ENCODE data around the gene TP53.
A peak's percentile ranks its signal among the peaks of the same experiment; 100 is the strongest.
"Not testable (repeated sequence)": the region's sequence is repeated elsewhere in the genome, so short reads cannot be mapped to it uniquely, and the experiment has no call there.

Gene TP53

GRCh38 chr17:7652388-7653356 lies 34.6 kb downstream of the TP53 start:
- Histone ChIP-seq H3K4me3 (ENCODE audit: low read length) (no peak overlapping the region), H3K9ac (ENCODE audit: low read length) (no peak overlapping the region), H3K27me3 (ENCODE audit: control insufficient read depth, insufficient read depth, low read length) (peaks cover 49% of the 10 kb centered on the region), H3K4me1 (ENCODE audit: control insufficient read depth, insufficient read depth, low read length) (peaks cover 18% of the 10 kb centered on the region), H3K36me3 (ENCODE audit: control insufficient read depth, insufficient read depth, low read length) (no peaks in the 10 kb centered on the region), H3K9me3 (ENCODE audit: control insufficient read depth, low read length) (no peaks in the 10 kb centered on the region)

GRCh38 chr17:7651665-7652387 lies 35.5 kb downstream of the TP53 start:
- no peaks in the 10 kb centered on the region for H3K36me3 ChIP-seq (ENCODE audit: control insufficient read depth, insufficient read depth, low read length)
- no peak overlapping the region for H3K4me3 ChIP-seq (ENCODE audit: low read length)
- H3K9me3 ChIP-seq (ENCODE audit: control insufficient read depth, low read length): no peaks in the 10 kb centered on the region
- H3K9ac ChIP-seq (ENCODE audit: low read length): peak overlapping the region; percentile 7
- H3K27me3 ChIP-seq (ENCODE audit: control insufficient read depth, insufficient read depth, low read length): peaks cover 49% of the 10 kb centered on the region
- peaks cover 18% of the 10 kb centered on the region for H3K4me1 ChIP-seq (ENCODE audit: control insufficient read depth, insufficient read depth, low read length)

GRCh38 chr17:7651097-7651664 lies 36.1 kb downstream of the TP53 start:
- H3K4me1 ChIP-seq (ENCODE audit: control insufficient read depth, insufficient read depth, low read length): peaks cover 18% of the 10 kb centered on the region
- H3K4me3 ChIP-seq (ENCODE audit: low read length): peak overlapping the region; percentile 7
- H3K9ac ChIP-seq (ENCODE audit: low read length): peak overlapping the region; percentile 7
- H3K27me3 ChIP-seq (ENCODE audit: control insufficient read depth, insufficient read depth, low read length): peaks cover 49% of the 10 kb centered on the region
- no peaks in the 10 kb centered on the region for H3K9me3 ChIP-seq (ENCODE audit: control insufficient read depth, low read length)
- H3K36me3 ChIP-seq (ENCODE audit: control insufficient read depth, insufficient read depth, low read length): no peaks in the 10 kb centered on the region

GRCh38 chr17:7650509-7651096 lies 36.7 kb downstream of the TP53 start, which contains the start of gene ATP1B2:
ATP1B2 (plus strand) TSS chr17:7650926; CDS start chr17:7651519, 593 bp downstream.
- Histone ChIP-seq H3K27me3 (ENCODE audit: control insufficient read depth, insufficient read depth, low read length) (peaks cover 49% of the 10 kb centered on the region), H3K9ac (ENCODE audit: low read length) (peak within 1 kb of the TSS; percentile 53), H3K9me3 (ENCODE audit: control insufficient read depth, low read length) (no peaks in the 10 kb centered on the region), H3K4me1 (ENCODE audit: control insufficient read depth, insufficient read depth, low read length) (peaks cover 18% of the 10 kb centered on the region), H3K36me3 (ENCODE audit: control insufficient read depth, insufficient read depth, low read length) (no peaks in the 10 kb centered on the region), H3K4me3 (ENCODE audit: low read length) (peak within 1 kb of the TSS; percentile 7)

- Histone ChIP-seq H3K36me3 (ENCODE audit: control insufficient read depth, insufficient read depth, low read length) (no peaks in the 10 kb centered on the region), H3K27me3 (ENCODE audit: control insufficient read depth, insufficient read depth, low read length) (peaks cover 26% of the 10 kb centered on the region), H3K4me1 (ENCODE audit: control insufficient read depth, insufficient read depth, low read length) (peaks cover 18% of the 10 kb centered on the region), H3K9ac (ENCODE audit: low read length) (no peak overlapping the region), H3K9me3 (ENCODE audit: control insufficient read depth, low read length) (no peaks in the 10 kb centered on the region), H3K4me3 (ENCODE audit: low read length) (no peak overlapping the region)
Measured at GRCh38 chr17:7647018-7647417, 40.3 kb downstream of the TP53 start.

- Histone ChIP-seq H3K9me3 (ENCODE audit: control insufficient read depth, low read length) (no peaks in the 10 kb centered on the region), H3K4me3 (ENCODE audit: low read length) (no peak overlapping the region), H3K36me3 (ENCODE audit: control insufficient read depth, insufficient read depth, low read length) (no peaks in the 10 kb centered on the region), H3K9ac (ENCODE audit: low read length) (no peak overlapping the region), H3K27me3 (ENCODE audit: control insufficient read depth, insufficient read depth, low read length) (peaks cover 21% of the 10 kb centered on the region), H3K4me1 (ENCODE audit: control insufficient read depth, insufficient read depth, low read length) (peaks cover 14% of the 10 kb centered on the region)
Measured at GRCh38 chr17:7646457-7646856, 40.8 kb downstream of the TP53 start.

- H3K4me3 ChIP-seq (ENCODE audit: low read length): no peak overlapping the region
- H3K4me1 ChIP-seq (ENCODE audit: control insufficient read depth, insufficient read depth, low read length): no peaks in the 10 kb centered on the region
- no peaks in the 10 kb centered on the region for H3K9me3 ChIP-seq (ENCODE audit: control insufficient read depth, low read length)
- H3K36me3 ChIP-seq (ENCODE audit: control insufficient read depth, insufficient read depth, low read length): no peaks in the 10 kb centered on the region
- H3K27me3 ChIP-seq (ENCODE audit: control insufficient read depth, insufficient read depth, low read length): peaks cover 4% of the 10 kb centered on the region
- no peak overlapping the region for H3K9ac ChIP-seq (ENCODE audit: low read length)
Measured at GRCh38 chr17:7644775-7645174, 42.5 kb downstream of the TP53 start.

- not testable (repeated sequence) for H3K4me1 ChIP-seq (ENCODE audit: control insufficient read depth, insufficient read depth, low read length); H3K9ac ChIP-seq (ENCODE audit: low read length); H3K27me3 ChIP-seq (ENCODE audit: control insufficient read depth, insufficient read depth, low read length); H3K36me3 ChIP-seq (ENCODE audit: control insufficient read depth, insufficient read depth, low read length); H3K9me3 ChIP-seq (ENCODE audit: control insufficient read depth, low read length); H3K4me3 ChIP-seq (ENCODE audit: low read length)
Measured at GRCh38 chr17:7641635-7642034, 45.7 kb downstream of the TP53 start.

- no peaks in the 10 kb centered on the region for H3K27me3 ChIP-seq (ENCODE audit: control insufficient read depth, insufficient read depth, low read length)
- no peaks in the 10 kb centered on the region for H3K9me3 ChIP-seq (ENCODE audit: control insufficient read depth, low read length)
- H3K9ac ChIP-seq (ENCODE audit: low read length): no peak overlapping the region
- no peak overlapping the region for H3K4me3 ChIP-seq (ENCODE audit: low read length)
- H3K36me3 ChIP-seq (ENCODE audit: control insufficient read depth, insufficient read depth, low read length): no peaks in the 10 kb centered on the region
- no peaks in the 10 kb centered on the region for H3K4me1 ChIP-seq (ENCODE audit: control insufficient read depth, insufficient read depth, low read length)
Measured at GRCh38 chr17:7640783-7641182, 46.5 kb downstream of the TP53 start.

GRCh38 chr17:7636163-7636562 lies 51.1 kb downstream of the TP53 start:
- Histone ChIP-seq H3K4me3 (ENCODE audit: low read length) (no peak overlapping the region), H3K27me3 (ENCODE audit: control insufficient read depth, insufficient read depth, low read length) (peaks cover 4% of the 10 kb centered on the region), H3K36me3 (ENCODE audit: control insufficient read depth, insufficient read depth, low read length) (no peaks in the 10 kb centered on the region), H3K9ac (ENCODE audit: low read length) (no peak overlapping the region), H3K9me3 (ENCODE audit: control insufficient read depth, low read length) (no peaks in the 10 kb centered on the region), H3K4me1 (ENCODE audit: control insufficient read depth, insufficient read depth, low read length) (peaks cover 17% of the 10 kb centered on the region)

GRCh38 chr17:7634384-7634783 lies 52.9 kb downstream of the TP53 start:
- Histone ChIP-seq H3K4me3 (ENCODE audit: low read length) (no peak overlapping the region), H3K4me1 (ENCODE audit: control insufficient read depth, insufficient read depth, low read length) (peaks cover 17% of the 10 kb centered on the region), H3K36me3 (ENCODE audit: control insufficient read depth, insufficient read depth, low read length) (no peaks in the 10 kb centered on the region), H3K9me3 (ENCODE audit: control insufficient read depth, low read length) (no peaks in the 10 kb centered on the region), H3K9ac (ENCODE audit: low read length) (no peak overlapping the region), H3K27me3 (ENCODE audit: control insufficient read depth, insufficient read depth, low read length) (peaks cover 4% of the 10 kb centered on the region)

All from mucosa of stomach (tissue), 1 donor.